ENCODE results near the gene HAGH.
A peak's percentile ranks its signal among the peaks of the same experiment; 100 is the strongest.

The HAGH gene

GRCh38 chr16:1831186-1832075 lies 4.8 kb upstream of the HAGH start:
- DNase-seq: no peak

GRCh38 chr16:1830213-1830612 lies 3.6 kb upstream of the HAGH start:
- DNase-seq: no peak

GRCh38 chr16:1828645-1829410 lies 2.2 kb upstream of the HAGH start:
- DNase-seq: no peak

DNA sequence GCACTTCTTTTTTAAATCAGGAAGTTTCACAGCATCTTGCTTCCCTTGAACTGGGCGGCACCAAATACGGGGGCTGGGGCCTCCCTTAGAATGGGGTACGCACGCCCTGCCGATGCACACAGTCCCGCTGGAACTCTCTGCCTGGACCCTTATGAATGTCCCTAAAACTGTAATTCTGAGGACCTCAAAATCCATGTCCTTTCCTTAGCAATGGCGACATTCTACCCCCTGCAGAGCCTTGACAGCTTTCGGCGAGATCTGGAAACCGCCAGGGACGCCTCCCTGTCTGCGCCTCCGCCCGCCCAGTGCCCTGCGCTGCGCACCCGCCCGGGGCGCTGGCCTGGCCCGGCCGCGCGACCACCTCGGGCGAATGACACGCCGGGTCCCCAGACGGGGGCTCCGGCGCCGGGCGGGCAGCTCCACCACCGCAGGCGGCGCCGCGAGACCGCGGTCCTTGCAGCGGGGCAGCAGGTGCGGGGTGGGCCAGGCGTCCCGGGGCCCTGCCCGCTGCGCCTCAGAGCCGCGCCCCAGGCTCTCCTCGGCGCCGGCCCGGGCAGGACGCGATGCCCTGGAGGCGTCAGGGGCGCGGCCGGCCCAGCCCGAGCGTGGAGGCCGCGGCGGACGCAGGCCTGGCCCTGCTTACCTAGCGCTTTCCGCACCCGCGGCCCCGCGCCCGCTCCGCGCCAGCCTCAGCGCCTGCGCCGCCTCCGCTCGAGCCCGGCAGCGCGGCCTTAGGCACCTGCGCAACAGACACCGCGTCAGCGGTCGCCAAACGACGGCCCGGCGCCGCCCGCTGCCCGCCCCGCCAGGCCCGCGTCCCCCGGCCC lies 548 bp downstream of the HAGH start:
- DNase-seq: peak in 1 of 2 donors; percentile 35

- no peak for DNase-seq
Observed at GRCh38 chr16:1825381-1825863, 1.2 kb downstream of the HAGH start.

GRCh38 chr16:1823821-1824220 lies 2.8 kb downstream of the HAGH start:
- DNase-seq: peak in 1 of 2 donors; percentile 8

GRCh38 chr16:1822801-1823200 lies 3.8 kb downstream of the HAGH start:
- DNase-seq: no peak

- DNase-seq: no peak
Observed at GRCh38 chr16:1821861-1822611, 4.6 kb downstream of the HAGH start.

DNA sequence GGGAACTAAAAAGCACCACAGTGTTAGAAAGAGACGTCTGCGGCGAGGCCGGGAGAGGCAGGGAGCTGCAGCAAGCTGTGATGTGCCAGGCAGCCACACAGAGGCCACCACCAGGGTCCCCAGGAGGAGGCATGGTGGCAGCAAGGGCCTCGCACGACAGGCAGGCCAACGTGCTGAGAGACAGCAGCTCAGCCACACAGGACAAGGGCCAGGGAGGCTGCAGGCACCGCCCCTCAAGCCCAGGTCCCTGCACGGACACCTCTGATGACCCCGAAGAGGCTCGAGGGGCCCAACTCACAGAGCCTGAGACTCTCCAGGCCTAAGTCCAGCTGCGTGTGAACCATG lies 5.7 kb downstream of the HAGH start:
- DNase-seq: no peak

- DNase-seq: no peak
Observed at GRCh38 chr16:1820096-1820945, 6.3 kb downstream of the HAGH start.

DNA sequence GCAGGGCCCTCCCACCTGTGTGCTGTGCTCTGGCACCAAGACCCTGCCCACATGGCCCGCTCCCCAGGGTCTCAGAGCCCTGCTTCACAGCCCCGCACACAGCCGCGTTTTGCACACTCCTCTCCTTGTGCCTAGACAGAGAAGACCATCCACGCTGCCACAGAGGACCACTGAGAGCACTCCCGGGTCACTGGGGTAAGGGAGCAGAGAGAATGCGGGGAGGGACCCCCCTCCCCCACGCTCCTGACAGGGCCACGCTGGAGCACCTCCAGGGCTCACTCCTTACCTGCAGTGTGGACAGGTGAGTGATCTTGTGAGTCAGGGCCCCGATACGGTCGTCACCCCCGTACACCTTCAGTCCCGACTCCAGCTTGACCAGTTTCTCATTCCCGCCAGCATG lies 7.0 kb downstream of the HAGH start:
- DNase-seq: no peak

DNA sequence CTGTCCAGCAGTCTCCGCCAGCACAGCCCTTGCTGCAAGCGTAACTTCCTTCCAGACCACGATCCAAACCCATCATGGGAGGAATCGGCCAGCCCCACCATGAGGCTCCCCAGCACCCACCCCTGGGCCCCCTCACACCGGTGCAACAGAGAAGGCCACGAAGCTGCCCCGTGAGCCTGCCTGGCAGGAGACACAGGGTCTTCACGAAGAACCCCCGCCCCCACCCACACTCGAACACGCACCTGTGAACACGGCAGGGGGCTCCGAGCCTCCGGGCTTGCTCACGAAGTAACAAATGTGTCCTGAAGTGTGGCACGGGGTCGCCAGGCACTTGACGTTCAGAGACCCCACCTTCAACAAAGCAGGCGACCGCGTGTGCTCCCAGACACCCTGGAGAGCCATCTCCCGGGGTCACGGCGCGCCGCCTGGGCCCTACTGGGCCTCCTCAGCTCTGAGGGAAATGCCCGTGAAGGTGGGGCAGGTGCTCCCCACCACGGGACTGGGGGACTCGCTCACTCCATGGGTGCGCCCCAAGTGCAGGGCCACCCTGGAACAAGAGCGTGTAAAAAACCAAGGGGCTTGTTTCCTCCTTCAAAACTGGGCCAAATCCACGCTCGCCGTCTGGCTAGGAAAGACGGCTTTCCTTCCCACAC lies 7.6 kb downstream of the HAGH start:
- DNase-seq: no peak

GRCh38 chr16:1818204-1818872 lies 8.3 kb downstream of the HAGH start:
- DNase-seq: no peak

DNA sequence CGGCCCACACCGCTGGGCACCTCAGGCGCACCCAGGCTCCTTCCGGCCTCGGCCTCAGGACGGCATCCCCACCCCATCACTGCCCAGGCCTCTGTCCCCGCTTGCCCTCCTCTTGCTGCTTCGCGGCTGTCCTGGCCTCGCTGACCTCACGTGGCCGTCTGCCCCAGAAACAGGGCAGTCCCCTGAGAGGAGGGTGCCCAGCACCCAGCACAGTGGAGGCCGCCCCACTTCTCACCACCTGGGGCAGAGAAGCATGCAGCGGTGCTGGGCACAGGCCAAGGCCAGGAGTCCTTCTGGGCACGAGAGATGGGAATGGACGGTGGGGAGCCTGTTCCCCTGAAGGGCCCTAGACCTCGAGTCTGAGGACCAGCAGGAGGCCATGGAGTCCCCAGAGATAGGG lies 8.9 kb downstream of the HAGH start:
- DNase-seq: no peak

DNA sequence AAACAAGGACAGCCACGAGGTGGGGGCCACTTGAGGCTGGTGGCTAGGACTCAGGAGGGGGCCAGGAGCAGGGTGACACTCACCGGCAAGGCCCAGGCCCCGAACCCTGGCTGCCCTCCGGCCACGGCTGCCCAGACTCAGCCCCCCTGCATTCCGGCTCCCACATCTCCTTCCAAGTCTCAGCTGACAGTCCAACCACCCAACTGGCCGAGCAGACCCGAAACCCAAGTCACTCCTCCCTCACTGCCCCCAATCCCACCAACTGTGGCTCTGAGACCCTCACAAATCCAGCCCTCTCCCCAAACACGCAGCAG lies 9.4 kb downstream of the HAGH start:
- no peak for DNase-seq

DNA sequence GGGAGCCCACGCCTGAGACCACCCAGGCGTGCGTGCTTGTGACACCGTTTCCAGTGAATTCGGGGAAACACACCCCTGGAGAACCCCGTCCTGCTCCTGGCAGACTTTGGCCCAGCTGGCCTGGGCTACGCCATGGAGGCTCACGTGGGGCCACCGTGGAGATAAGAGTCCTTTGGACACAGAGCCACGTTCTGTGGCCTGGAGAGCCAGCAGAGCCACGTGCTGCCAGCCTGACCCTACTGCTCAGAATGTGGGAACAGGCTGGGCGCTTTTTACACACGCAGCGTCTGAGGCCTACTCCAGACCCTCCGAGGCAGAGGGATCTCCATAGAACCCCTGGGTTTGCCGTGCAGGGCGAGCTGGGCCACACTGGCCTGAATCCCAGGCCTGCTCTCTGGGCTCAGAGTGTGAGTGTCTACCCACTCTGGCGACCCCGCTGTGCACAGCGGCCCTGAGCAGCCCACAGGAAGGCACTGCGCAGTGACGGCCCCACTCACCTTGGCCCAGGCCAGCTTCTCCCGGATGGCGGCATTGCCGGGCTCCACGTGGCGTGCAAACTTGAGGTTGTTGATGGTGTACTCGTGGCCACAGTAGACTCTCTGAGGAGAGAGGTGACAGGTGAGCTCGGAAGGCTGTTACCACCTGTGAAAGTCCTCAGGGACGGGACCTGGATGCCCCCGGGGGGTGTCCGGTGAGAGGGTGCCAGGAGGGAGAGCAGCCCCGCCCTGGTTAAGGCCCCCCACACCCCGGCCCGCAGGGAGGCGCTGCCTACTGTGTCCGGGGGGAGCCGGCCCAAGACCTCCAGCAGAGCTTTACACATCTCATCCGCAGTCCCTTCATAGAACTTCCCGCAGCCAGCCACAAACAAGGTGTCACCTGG lies 10.0 kb downstream of the HAGH start:
- no peak for DNase-seq

DNA sequence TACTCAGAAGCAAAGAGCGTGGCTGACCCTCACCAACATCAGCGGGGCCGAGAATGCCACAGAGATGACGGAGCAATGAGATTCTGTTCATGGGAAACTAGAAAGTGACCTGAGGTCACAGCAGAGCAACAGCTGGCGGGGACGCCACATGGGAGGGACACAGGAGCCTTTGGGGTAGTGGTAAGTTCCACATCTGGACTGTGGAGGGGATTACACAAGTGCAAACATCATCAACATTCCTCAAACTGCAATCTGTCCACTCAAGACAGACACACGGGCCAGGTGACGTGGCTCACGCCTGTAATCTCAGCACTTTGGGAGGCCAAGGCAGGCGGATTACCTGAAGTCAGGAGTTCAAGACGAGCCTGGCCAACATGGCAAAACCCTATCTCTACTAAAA lies 11.2 kb downstream of the HAGH start:
- DNase-seq: no peak

GRCh38 chr16:1812732-1813163 lies 13.9 kb downstream of the HAGH start:
- peak in 1 of 2 donors; percentile 68 for DNase-seq

- no peak for DNase-seq
Observed at GRCh38 chr16:1810536-1810935, 16.1 kb downstream of the HAGH start.

Data from bone marrow (tissue), 2 donors.